ENCODE data around the gene CEACAM16. TPM values are rescaled to one million over a fixed set of nuclear protein-coding genes. Genes with fewer than 3 reads are reported as not detected.

The CEACAM16 gene
- polyA plus RNA-seq, 1 donor from 2014 or later, result not detected

DNA sequence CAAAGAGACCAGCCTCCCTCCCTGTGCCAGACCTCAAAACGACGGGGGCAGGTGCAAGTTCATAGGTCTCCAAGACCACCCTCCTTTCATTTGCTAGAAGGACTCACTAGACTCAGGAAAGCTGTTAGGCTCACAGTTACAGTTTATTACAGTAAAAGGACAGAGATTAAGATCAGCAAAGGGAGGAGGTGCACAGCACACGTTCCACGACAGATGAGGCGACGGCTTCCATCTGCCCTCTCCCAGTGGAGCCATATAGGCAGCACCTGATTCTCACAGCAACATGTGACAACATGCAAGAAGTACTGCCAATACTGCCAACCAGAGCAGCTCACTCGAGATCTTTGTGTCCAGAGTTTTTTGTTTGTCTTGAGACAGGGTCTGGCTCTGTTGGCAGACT, 37.0 kb upstream of the CEACAM16 start:
- Histone ChIP-seq H3K79me2 (replicated peaks; ENCODE audit: insufficient read depth, low read length) (no peaks in the 10 kb centered on the region), H3K9me3 (ENCODE audit: low read length) (no peaks in the 10 kb centered on the region), H3K9ac (ENCODE audit: low read length) (no peak overlapping the region), H3K4me2 (ENCODE audit: low read length) (no peak overlapping the region), H3K27ac (ENCODE audit: low read length) (no peak overlapping the region), H3K4me3 (ENCODE audit: low read length) (no peak overlapping the region), H2AFZ (ENCODE audit: low read depth, low read length) (no peak overlapping the region), H3K36me3 (ENCODE audit: insufficient read depth, low read length) (peaks cover 5% of the 10 kb centered on the region), H3K9me2 (ENCODE audit: insufficient read depth, low read length) (no peaks in the 10 kb centered on the region), H3K27me3 (ENCODE audit: insufficient read depth, low read depth, low read length) (no peaks in the 10 kb centered on the region), H3F3A (ENCODE audit: insufficient read depth, low read length, poor library complexity, severe bottlenecking) (no peaks in the 10 kb centered on the region), H4K20me1 (ENCODE audit: insufficient read depth) (no peaks in the 10 kb centered on the region)
- TF ChIP-seq SMC3 (conservative IDR thresholded peaks at IDR 0.05; ENCODE audit: poor library complexity), result no peak
- TF ChIP-seq, protein P1, sequence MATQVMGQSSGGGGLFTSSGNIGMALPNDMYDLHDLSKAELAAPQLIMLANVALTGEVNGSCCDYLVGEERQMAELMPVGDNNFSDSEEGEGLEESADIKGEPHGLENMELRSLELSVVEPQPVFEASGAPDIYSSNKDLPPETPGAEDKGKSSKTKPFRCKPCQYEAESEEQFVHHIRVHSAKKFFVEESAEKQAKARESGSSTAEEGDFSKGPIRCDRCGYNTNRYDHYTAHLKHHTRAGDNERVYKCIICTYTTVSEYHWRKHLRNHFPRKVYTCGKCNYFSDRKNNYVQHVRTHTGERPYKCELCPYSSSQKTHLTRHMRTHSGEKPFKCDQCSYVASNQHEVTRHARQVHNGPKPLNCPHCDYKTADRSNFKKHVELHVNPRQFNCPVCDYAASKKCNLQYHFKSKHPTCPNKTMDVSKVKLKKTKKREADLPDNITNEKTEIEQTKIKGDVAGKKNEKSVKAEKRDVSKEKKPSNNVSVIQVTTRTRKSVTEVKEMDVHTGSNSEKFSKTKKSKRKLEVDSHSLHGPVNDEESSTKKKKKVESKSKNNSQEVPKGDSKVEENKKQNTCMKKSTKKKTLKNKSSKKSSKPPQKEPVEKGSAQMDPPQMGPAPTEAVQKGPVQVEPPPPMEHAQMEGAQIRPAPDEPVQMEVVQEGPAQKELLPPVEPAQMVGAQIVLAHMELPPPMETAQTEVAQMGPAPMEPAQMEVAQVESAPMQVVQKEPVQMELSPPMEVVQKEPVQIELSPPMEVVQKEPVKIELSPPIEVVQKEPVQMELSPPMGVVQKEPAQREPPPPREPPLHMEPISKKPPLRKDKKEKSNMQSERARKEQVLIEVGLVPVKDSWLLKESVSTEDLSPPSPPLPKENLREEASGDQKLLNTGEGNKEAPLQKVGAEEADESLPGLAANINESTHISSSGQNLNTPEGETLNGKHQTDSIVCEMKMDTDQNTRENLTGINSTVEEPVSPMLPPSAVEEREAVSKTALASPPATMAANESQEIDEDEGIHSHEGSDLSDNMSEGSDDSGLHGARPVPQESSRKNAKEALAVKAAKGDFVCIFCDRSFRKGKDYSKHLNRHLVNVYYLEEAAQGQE (IDR thresholded peaks at IDR 0.05; ENCODE audit: borderline replicate concordance), result no peak
- TF ChIP-seq EZH2 (IDR thresholded peaks at IDR 0.05; ENCODE audit: borderline replicate concordance, insufficient read depth, low read length, poor library complexity, severe bottlenecking), result no peak
- TF ChIP-seq MXI1 (conservative IDR thresholded peaks at IDR 0.05; ENCODE audit: poor library complexity, severe bottlenecking), result no peak
- TF ChIP-seq, protein P2, sequence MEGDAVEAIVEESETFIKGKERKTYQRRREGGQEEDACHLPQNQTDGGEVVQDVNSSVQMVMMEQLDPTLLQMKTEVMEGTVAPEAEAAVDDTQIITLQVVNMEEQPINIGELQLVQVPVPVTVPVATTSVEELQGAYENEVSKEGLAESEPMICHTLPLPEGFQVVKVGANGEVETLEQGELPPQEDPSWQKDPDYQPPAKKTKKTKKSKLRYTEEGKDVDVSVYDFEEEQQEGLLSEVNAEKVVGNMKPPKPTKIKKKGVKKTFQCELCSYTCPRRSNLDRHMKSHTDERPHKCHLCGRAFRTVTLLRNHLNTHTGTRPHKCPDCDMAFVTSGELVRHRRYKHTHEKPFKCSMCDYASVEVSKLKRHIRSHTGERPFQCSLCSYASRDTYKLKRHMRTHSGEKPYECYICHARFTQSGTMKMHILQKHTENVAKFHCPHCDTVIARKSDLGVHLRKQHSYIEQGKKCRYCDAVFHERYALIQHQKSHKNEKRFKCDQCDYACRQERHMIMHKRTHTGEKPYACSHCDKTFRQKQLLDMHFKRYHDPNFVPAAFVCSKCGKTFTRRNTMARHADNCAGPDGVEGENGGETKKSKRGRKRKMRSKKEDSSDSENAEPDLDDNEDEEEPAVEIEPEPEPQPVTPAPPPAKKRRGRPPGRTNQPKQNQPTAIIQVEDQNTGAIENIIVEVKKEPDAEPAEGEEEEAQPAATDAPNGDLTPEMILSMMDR (IDR thresholded peaks at IDR 0.05; ENCODE audit: poor library complexity, severe bottlenecking), result no peak

DNA sequence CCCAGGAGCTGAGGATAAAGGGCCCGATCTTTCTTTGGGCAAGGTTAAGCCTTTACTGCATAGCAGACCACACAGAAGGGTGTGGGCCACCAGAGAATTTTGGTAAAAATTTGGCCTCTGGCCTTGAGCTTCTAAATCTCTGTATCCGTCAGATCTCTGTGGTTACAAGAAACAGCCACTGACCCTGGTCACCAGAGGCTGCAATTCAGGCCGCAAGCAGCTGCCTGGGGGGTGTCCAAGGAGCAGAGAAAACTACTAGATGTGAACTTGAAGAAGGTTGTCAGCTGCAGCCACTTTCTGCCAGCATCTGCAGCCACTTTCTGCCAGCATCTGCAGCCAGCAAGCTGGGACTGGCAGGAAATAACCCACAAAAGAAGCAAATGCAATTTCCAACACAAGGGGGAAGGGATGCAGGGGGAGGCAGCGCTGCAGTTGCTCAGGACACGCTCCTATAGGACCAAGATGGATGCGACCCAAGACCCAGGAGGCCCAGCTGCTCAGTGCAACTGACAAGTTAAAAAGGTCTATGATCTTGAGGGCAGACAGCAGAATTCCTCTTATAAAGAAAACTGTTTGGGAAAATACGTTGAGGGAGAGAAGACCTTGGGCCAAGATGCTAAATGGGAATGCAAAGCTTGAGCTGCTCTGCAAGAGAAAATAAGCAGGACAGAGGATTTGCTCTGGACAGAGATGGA, 36.1 kb upstream of the CEACAM16 start:
- H3K4me2 ChIP-seq (ENCODE audit: low read length), result no peak overlapping the region
- H3K27me3 ChIP-seq (ENCODE audit: insufficient read depth, low read depth, low read length), result no peaks in the 10 kb centered on the region
- TF ChIP-seq RAD21 (conservative IDR thresholded peaks at IDR 0.05) (no peak), MXI1 (conservative IDR thresholded peaks at IDR 0.05; ENCODE audit: poor library complexity, severe bottlenecking) (no peak), POLR2AphosphoS5 (IDR thresholded peaks at IDR 0.05) (no peak), SMC3 (conservative IDR thresholded peaks at IDR 0.05; ENCODE audit: poor library complexity) (no peak), TAF1 (IDR thresholded peaks at IDR 0.05; ENCODE audit: low read depth) (no peak), EP300 (conservative IDR thresholded peaks at IDR 0.05; ENCODE audit: poor library complexity, severe bottlenecking) (no peak), EZH2 (IDR thresholded peaks at IDR 0.05; ENCODE audit: borderline replicate concordance, insufficient read depth, low read length, poor library complexity, severe bottlenecking) (no peak)
- TF ChIP-seq, protein P1 (IDR thresholded peaks at IDR 0.05; ENCODE audit: borderline replicate concordance), result no peak
- TF ChIP-seq, protein P2 (IDR thresholded peaks at IDR 0.05; ENCODE audit: poor library complexity, severe bottlenecking), result no peak
- H3K4me3 ChIP-seq (ENCODE audit: low read length), result no peak overlapping the region
- H3K79me2 ChIP-seq (replicated peaks; ENCODE audit: insufficient read depth, low read length), result no peaks in the 10 kb centered on the region
- H2AFZ ChIP-seq (ENCODE audit: low read depth, low read length), result no peak overlapping the region
- no peaks in the 10 kb centered on the region for H3K9me2 ChIP-seq (ENCODE audit: insufficient read depth, low read length)
- H3K9ac ChIP-seq (ENCODE audit: low read length), result no peak overlapping the region
- no peaks in the 10 kb centered on the region for H4K20me1 ChIP-seq (ENCODE audit: insufficient read depth)
- H3K9me3 ChIP-seq (ENCODE audit: low read length), result no peaks in the 10 kb centered on the region
- H3F3A ChIP-seq (ENCODE audit: insufficient read depth, low read length, poor library complexity, severe bottlenecking), result no peaks in the 10 kb centered on the region
- peaks cover 5% of the 10 kb centered on the region for H3K36me3 ChIP-seq (ENCODE audit: insufficient read depth, low read length)
- H3K27ac ChIP-seq (ENCODE audit: low read length), result no peak overlapping the region
